GM13977 (cell line): ENCODE data around the gene PTPRM.

Experiments used
- DNase-seq: peaks from one replicate; pipeline ENCODE4 v3.0.0; 2012; ENCODE audit warnings: low spot score
- CTCF ChIP-seq: IDR thresholded peaks from 2 replicates; pipeline ENCODE4 v1.5.1; 2012; ENCODE audit warnings: mild to moderate bottlenecking, control low read depth; ENCODE audit not compliant: insufficient read depth; ENCODE audit errors: extremely low read depth, missing control alignments
- in situ Hi-C: fragments of 300-500 bp; cut with MboI; formaldehyde crosslinking; loops from one replicate; pipeline ENCODE4 v1.12.0; 2022; ENCODE audit warnings: low sequenced_read_pairs, low pct_unique_long_range_greater_than_20kb, mixed read lengths, inconsistent platforms; ENCODE audit not compliant: unreplicated experiment

PTPRM gene

GRCh38 chr18:7904529-7904928, 337.4 kb downstream of the PTPRM start:
- in situ Hi-C loops, result no loop called here
- TF ChIP-seq CTCF, result no peak

GRCh38 chr18:7908681-7909299, 341.7 kb downstream of the PTPRM start:
- DNase-seq, result no peak

More at GRCh38 chr18:7904529-7904928, 337.4 kb downstream of the PTPRM start:
- DNase-seq, result no peak

GRCh38 chr18:7914834-7915670, 347.9 kb downstream of the PTPRM start:
- in situ Hi-C loops, result no loop called here
- no peak for TF ChIP-seq CTCF
- DNase-seq, result no peak

More at GRCh38 chr18:7908681-7909299, 341.7 kb downstream of the PTPRM start:
- in situ Hi-C loops, result no loop called here
- no peak for TF ChIP-seq CTCF

GRCh38 chr18:7918701-7919100, 351.6 kb downstream of the PTPRM start:
- DNase-seq, result no peak
- in situ Hi-C loops, result no loop called here
- TF ChIP-seq CTCF, result no peak

- in situ Hi-C loops, result no loop called here
- DNase-seq, result no peak
- no peak for TF ChIP-seq CTCF
Measured at GRCh38 chr18:7919565-7919964, 352.4 kb downstream of the PTPRM start.

- TF ChIP-seq CTCF, result no peak
- in situ Hi-C loops, result no loop called here
- DNase-seq, result no peak
Measured at GRCh38 chr18:7921938-7922587, 354.9 kb downstream of the PTPRM start.
